GM18951 (cell line): ENCODE data around the gene TUBGCP3.

Experiments used
- POLR2A ChIP-seq: IDR thresholded peaks from 4 replicates; pipeline ENCODE4 v1.6.1; 2011; ENCODE audit warnings: mild to moderate bottlenecking; ENCODE audit not compliant: insufficient read length, insufficient read depth; ENCODE audit errors: extremely low read depth
- in situ Hi-C: fragments of 300-500 bp; cut with MboI; formaldehyde crosslinking; loops from one replicate; pipeline ENCODE4 v1.12.0; 2022; ENCODE audit warnings: low sequenced_read_pairs, mixed read lengths, inconsistent platforms; ENCODE audit not compliant: unreplicated experiment

Gene TUBGCP3

GRCh38 chr13:112624602-112625430, 36.9 kb upstream of the TUBGCP3 start:
- TF ChIP-seq POLR2A, result no peak
- in situ Hi-C loops, result loop anchor here (25.0 kb wide), 1 partner anchor 237 kb away; no protein-coding TSS in a partner anchor

DNA sequence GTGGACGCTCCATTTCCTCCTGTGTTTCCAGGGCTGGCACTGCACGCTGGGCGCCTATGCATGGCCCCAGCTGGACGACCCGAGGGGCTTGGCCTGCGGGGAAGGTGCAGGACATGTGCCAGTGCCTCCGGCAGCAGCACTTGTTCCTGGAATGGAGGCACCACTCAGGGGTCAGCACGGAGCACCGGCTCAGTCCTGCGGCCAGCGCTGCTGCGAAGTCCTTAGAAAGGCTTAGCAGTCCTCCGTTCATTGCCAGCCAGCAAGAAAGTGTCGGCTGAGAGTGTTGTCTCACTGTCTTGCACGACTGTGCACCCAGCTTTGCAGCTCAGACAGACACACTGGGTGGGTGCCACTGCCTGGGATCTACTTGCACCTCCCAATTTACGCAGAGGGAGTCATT, 36.1 kb upstream of the TUBGCP3 start:
- in situ Hi-C loops, result no loop called here
- TF ChIP-seq POLR2A, result no peak

DNA sequence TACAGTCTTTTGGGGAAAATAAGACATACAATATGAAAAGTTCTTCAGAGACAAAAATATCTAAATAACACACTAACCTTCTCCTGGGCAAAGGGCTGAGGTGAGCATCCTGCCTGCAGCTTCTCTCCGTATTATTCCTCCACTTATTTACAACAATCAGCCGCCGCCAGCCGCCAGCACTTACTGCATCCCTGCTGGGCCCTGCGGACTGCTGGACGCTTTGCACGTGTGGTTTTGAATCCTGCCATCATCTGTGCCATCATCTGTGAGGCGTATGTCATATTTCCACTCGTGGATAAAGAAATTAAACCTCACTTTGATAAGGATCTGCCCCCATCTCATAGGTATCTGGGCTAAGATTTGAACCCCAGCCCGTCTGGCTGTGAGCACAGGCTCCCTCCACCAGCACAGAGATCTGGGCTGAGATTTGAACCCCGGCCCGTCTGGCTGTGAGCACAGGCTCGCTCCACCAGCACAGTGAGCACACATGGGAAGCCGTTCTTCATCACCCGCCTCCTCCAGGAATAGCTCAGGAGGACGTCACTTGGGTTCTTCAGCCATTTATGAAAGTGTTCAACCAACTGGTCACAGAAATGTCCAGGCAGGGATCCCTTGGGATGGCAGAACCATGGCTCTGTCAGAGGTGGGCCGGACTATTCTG, 35.2 kb upstream of the TUBGCP3 start:
- no peak for TF ChIP-seq POLR2A
- in situ Hi-C loops, result no loop called here

DNA sequence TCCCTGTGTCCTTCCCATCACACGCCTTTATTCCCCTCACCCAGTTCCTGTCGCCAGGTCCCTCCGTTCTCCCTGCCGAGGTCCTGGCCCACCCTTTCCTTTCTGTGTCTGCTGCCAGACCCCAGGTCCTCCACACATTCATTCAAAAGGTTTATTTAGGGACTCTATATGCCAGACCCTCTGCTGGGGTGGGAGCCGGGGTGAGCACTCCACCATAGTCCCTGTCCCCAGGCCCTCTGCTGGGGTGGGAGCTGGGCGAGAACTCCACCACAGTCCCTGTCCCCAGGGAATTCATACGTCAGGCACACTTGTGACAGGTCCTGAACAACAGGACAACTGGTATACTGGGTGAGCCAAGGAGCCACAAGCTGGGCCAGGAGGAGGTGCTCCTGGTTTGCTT, 34.4 kb upstream of the TUBGCP3 start:
- in situ Hi-C loops, result no loop called here
- no peak for TF ChIP-seq POLR2A

GRCh38 chr13:112619730-112620631, 32.0 kb upstream of the TUBGCP3 start:
- TF ChIP-seq POLR2A, result no peak
- in situ Hi-C loops, result no loop called here

DNA sequence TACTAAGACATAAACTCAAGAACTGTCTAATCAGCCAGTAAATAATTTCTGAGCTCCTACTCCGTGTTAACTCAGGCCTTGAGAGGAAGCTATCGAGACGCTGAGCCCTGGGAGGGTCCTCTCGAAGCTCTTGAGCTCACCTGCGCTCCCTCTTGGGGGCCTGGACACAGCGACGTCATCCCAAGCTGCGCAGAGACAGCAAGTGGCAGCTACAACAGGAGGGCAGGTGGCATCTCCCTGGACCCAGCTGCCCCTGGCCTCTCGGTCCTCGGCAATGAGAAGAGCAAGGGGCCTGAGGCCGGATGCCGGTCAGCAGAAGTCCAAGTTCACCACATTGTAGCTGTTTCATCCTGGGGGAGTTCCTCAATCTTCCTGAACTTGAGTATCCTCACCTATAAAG, 30.5 kb upstream of the TUBGCP3 start:
- TF ChIP-seq POLR2A, result no peak
- in situ Hi-C loops, result no loop called here

DNA sequence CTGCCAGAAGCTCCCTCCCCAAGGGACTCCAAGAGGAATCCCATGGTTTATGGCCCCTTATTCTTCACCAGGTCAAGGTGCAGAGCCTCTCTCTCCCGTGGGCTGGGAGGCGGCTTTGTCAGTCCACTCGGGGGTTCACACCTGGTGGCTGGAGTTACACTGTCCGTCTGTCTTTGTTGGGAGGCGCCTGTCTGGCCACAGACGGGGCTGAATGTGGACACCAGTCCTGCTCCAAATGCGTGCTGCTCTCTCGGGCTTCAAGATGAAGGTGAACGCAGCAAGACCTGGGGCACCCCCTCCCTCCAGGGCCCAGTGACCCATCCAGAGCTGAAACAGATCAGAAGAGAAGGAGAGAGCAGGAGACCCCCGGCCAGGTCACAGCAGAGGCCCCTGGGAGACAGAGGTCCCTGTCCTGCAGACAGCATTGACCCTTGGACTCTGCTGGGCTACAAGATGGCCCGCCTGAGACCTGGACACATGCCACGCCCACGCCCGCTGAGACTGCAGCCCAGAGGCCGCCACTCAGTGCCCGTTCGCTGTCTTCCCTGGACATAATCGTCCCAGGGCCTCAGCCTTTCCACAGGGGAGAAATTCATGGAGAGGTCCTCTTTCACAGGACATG, 29.9 kb upstream of the TUBGCP3 start:
- in situ Hi-C loops, result no loop called here
- TF ChIP-seq POLR2A, result no peak

GRCh38 chr13:112616586-112617362, 28.8 kb upstream of the TUBGCP3 start:
- TF ChIP-seq POLR2A, result no peak

DNA sequence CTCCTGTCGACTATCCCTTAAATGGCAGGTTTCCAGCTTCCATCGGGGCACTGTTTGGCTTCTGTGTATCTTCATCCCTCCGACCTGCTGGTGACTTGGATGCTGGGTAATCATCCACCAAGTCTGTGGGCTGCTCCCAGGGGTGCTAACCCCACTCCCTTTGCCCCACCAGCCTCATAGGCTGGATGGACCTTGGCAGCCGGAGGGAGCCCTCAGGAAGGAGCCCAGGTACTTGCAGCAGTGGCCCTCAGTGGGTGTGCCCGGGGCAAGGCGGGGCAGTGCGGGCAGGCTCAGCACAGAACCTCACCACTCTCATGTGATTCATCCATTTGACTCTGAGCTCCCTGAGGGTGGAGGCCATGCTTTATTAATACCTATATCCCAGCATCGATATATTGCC, 27.4 kb upstream of the TUBGCP3 start:
- in situ Hi-C loops, result no loop called here
- no peak for TF ChIP-seq POLR2A

More at GRCh38 chr13:112616586-112617362, 28.8 kb upstream of the TUBGCP3 start:
- in situ Hi-C loops, result no loop called here

DNA sequence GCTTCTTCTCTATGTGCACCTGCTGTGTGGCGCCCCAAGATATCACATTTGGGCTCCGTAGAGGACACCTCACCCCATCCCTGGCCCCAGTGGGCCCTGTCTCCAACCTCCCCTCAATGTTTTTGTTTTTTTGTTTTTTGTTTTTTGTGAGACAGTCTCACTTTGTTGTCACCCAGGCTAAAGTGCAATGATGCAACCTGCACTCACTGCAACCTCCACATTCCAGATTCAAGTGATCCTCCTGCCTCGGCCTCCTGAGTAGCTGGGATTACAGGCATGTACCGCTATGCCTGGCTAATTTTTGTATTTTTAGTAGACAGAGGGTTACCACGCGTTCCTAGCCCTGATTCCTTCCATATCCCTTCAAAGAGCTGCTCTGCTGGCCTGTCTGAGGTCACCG, 26.9 kb upstream of the TUBGCP3 start:
- in situ Hi-C loops, result no loop called here
- no peak for TF ChIP-seq POLR2A

DNA sequence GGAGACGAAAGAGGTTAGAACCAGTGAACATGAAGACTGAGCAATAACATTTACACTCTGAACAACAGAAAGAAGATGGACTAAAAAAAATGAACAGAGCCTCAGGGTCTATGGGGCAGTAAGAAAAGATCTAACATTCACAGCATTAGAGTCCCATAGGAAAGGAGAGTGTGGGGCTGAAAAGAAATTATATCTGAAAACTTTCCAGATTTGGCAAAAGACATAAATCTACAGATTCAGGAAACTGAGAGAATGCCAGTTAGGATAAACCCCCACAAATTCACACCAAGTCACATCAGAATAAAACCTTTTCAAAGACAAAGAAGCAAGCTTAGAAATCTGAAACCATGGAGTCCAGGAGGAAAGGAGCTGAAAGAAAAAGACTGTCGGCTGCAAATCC, 20.3 kb upstream of the TUBGCP3 start:
- in situ Hi-C loops, result no loop called here
- no peak for TF ChIP-seq POLR2A
